DMS 273 (cell line): ENCODE results near the gene MYEF2.

Experiments
- DNase-seq: peaks from one replicate; lab custom pipeline; 2025; ENCODE audit not compliant: unreplicated experiment; lab: John Stamatoyannopoulos, UW

The MYEF2 gene

DNA sequence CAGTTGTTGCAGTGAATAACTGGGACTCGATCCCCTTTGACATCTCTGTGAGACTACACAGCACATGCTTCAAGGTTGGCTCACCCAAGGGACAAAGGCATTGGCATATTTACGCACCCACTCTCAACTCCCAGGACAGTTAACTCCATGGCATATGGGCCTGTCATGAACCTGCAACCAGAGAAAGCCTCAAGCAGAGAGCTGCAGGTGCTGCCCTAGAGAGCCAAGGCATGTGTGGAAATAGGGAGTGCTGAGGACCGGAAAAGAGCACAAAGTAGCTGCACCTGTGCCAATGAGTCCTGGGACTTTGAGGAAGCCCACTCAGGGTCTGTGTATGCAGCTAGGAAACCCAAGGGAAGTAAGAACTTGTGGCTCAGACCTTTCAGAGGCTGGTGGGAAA, 90.3 kb downstream of the MYEF2 start:
- peak; percentile 17 for DNase-seq

DNA sequence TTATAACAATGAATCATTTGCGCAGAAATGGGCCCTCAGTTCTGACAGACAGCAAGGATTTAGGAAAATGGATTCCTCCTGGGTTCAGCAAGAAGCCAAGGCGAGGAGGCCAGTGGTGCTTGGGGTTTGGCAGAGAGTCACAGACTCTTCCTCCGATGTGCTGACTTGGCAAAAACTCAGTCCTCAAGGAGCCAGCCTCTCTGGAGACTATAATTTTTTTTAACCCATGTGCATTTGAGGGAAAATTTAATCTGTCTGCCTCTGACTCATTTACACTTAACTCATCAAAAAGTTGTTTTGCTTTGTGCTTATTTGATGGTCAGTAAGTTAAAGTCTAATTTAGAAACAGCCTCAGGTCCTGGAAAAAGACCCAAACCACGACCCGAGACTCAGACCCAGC, 91.5 kb downstream of the MYEF2 start:
- peak; percentile 27 for DNase-seq

DNA sequence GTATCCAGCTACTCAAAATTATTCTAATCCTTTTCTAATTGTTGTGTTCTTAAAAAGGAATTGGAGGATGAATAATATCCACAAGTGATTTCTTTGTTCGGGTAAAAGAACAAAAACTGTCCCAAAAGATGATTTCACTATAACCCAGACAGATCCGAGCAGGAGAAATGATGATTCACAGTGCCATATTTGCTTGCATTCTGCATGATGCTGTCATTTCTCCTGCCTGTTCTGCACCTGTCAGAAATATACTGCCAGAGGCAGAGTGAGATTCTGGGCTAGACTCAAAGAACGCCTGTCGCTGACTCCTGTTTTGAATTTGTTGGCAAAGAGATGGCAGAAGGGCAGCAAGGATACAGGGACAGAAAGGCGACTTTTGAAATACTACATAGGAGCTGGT, 92.0 kb downstream of the MYEF2 start:
- DNase-seq, result peak; percentile 29

DNA sequence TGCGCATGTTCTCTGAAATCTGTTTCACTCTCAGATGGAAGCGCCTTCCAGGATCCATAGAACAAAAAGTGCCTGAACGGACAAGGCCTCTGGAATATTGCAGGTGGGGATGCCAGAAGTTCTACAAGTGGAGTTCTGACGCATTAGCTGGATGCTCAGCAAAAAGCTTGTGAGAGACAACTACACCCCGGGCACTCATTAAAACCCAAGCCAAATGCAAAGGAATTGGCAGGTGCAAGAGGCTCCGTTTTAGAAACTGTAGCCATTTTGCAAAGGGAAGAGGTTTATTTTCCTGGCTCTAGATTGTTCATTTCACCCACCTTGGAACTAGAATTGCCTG, 92.5 kb downstream of the MYEF2 start:
- DNase-seq, result peak; percentile 86

DNA sequence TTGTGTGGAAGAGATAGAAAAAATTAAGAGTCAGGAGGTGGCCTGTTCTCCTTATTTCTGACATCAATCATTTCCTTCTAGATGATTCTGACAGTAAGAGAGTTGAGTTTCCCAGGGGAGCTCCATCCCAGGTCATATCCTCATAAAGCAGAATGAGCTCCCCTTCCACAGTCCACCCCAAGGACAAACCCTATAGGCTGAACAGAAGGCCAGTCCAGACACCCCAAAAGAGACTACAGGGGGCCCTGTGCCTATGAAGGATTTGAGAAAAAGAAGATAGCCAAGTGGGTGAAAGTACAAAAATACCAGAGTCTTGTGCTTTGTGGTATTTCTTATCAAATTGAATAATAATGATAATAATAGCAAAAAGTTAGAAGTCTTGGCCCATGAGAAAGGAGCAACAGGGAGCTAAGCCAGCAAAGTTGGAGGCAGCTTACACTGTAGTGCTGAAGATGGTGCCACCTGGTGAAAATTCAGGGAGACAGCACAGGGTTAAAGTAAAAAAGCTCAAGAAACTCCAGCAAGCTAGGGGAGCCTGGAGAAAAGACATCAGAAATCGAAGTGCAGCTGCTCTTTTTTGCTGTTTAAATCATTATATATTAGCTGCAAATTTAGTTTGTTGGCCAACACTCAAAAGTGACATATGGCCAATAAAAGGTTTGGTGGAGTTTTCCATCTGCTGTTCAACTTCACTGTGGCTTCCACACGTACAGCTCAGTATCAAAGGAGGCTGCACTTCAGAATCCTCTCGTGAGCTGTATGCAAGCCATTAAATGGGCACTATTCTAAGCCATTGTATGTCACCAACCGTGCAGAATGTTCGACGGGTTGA, 93.1 kb downstream of the MYEF2 start:
- DNase-seq, result peak; percentile 94
